ENCODE data around the gene PDHA1. TPM values are rescaled to one million over a fixed set of nuclear protein-coding genes. Genes with fewer than 3 reads are reported as not detected.

PDHA1 gene
- total RNA-seq, 2 donors from 2014 or later, result 30.7 to 53.1 TPM

- no peaks in the 10 kb centered on the region for H3K9me3 ChIP-seq
- no peak overlapping the region for H3K4me3 ChIP-seq
- 90% methylated on average over 7 of the region's 9 CpGs for WGBS
- no peaks in the 10 kb centered on the region for H3K36me3 ChIP-seq
- TF ChIP-seq POLR2A (IDR thresholded peaks at IDR 0.05) (no peak), CTCF (IDR thresholded peaks at IDR 0.05) (no peak), POLR2AphosphoS5 (IDR thresholded peaks at IDR 0.05) (no peak)
- no peaks in the 10 kb centered on the region for H3K27me3 ChIP-seq (replicated peaks; ENCODE audit: insufficient read depth)
- no peaks in the 10 kb centered on the region for H3K4me1 ChIP-seq (replicated peaks)
- DNase-seq (ENCODE audit: low spot score), result no peak
- intact Hi-C loops (cut with DNase I), result no loop called here
- no peak overlapping the region for H3K27ac ChIP-seq
These were observed 37.6 kb downstream of the PDHA1 start for GRCh38 chrX:19381326-19381725.

DNA sequence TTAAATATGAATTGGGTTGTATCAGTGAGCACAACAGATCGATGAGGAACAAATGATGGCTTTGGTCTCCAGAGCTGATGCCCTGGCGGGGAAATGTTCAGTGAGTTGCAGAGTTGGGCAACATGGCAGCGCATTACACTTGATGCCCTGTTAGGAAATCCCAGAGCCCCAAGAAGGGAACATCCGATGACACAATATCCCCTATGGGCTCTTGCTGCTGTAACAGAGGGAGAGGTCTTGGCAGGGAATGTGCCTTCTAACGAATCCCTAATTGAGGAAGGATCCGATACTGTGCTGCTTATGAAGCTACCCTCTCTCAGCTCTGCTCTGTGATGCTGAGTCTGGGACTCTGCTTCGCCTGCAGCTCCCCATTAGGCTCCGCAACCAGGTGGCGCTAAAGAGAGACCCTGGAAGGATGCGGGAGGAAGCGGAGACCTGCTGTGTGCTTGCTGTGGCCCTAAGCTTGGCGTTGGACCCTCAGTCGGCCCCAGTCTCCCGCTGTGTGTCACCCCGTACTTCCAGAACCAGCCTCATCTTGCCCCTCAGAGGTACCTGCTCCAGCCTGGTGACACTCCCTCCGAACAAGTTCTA is 38.9 kb downstream of the PDHA1 start:
- Histone ChIP-seq H3K27ac (no peak overlapping the region), H3K4me3 (no peak overlapping the region), H3K4me1 (replicated peaks) (no peaks in the 10 kb centered on the region), H3K36me3 (no peaks in the 10 kb centered on the region), H3K9me3 (no peaks in the 10 kb centered on the region), H3K27me3 (replicated peaks; ENCODE audit: insufficient read depth) (no peaks in the 10 kb centered on the region)
- WGBS, result 41% methylated on average over 12 of the region's 16 CpGs
- intact Hi-C loops (cut with DNase I), result no loop called here
- DNase-seq (ENCODE audit: low spot score), result peak; percentile 7
- TF ChIP-seq CTCF (IDR thresholded peaks at IDR 0.05) (peak in 1 of 4 experiments; percentile 24), POLR2AphosphoS5 (IDR thresholded peaks at IDR 0.05) (no peak)

GRCh38 chrX:19386679-19387078 is 43.0 kb downstream of the PDHA1 start:
- no peak for DNase-seq (ENCODE audit: low spot score)
- Histone ChIP-seq H3K9me3 (no peaks in the 10 kb centered on the region), H3K27me3 (replicated peaks; ENCODE audit: insufficient read depth) (no peaks in the 10 kb centered on the region), H3K36me3 (no peaks in the 10 kb centered on the region), H3K4me1 (replicated peaks) (no peaks in the 10 kb centered on the region), H3K27ac (no peak overlapping the region), H3K4me3 (no peak overlapping the region)
- WGBS, result 79% methylated on average over 4 of the region's 4 CpGs
- TF ChIP-seq POLR2A (IDR thresholded peaks at IDR 0.05), result no peak
- no peak for TF ChIP-seq POLR2AphosphoS5 (IDR thresholded peaks at IDR 0.05)
- no peak for TF ChIP-seq CTCF (IDR thresholded peaks at IDR 0.05)
- intact Hi-C loops (cut with DNase I), result no loop called here

DNA sequence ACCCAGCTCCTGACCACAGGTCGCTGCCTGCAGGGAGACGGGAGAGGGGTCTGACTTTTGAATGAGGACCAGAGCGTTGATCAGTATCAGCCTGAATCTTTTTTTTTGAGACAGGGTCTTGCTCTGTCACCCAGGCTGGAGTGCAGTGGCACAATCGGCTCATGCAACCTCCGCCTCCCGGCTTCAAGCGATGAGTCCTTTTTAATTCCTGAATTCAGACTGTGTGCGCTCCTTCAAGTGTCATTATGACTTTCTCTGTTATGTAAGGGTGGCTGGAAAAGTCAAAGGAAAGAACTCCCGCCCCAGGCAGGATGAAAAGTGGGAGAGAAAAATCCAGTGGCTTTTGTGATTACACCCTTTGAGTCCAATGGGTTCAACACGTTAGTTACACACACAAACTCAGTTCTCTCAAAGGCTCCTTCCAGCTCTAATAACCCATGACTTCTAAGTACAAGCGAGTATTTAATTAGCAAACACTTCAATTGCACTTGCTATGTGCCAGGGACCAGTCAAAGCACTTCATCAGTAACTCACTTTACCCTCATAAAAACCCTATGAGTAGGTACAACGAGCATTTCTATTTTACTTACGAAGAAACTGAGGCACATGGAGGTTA is 44.4 kb downstream of the PDHA1 start:
- Histone ChIP-seq H3K27me3 (replicated peaks; ENCODE audit: insufficient read depth) (no peaks in the 10 kb centered on the region), H3K4me3 (no peak overlapping the region), H3K9me3 (no peaks in the 10 kb centered on the region), H3K4me1 (replicated peaks) (no peaks in the 10 kb centered on the region), H3K36me3 (no peaks in the 10 kb centered on the region), H3K27ac (no peak overlapping the region)
- 72% methylated on average over 13 of the region's 13 CpGs for WGBS
- TF ChIP-seq POLR2A (IDR thresholded peaks at IDR 0.05) (no peak), POLR2AphosphoS5 (IDR thresholded peaks at IDR 0.05) (no peak), CTCF (IDR thresholded peaks at IDR 0.05) (no peak)
- no peak for DNase-seq (ENCODE audit: low spot score)
- intact Hi-C loops (cut with DNase I), result no loop called here

DNA sequence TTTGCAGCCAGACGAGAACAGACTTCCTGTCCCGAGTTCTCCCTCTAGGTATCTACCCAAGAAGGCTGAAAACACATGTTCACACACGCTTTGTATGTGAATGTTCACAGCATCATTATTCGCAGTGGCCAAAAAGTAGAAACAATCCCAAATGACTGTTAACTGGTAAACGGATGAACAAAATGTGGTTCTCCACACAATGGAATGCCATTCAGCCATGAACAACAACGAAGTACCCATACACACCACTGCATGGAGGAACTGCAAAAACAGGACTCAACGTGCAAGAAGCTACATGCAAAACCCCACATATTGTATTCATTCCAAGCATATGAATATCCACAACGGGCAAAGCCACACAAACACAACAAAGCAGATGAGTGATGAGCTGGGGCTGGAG is 45.0 kb downstream of the PDHA1 start:
- no peaks in the 10 kb centered on the region for H3K27me3 ChIP-seq (replicated peaks; ENCODE audit: insufficient read depth)
- H3K36me3 ChIP-seq, result no peaks in the 10 kb centered on the region
- intact Hi-C loops (cut with DNase I), result no loop called here
- no peak for TF ChIP-seq CTCF (IDR thresholded peaks at IDR 0.05)
- no peak for TF ChIP-seq POLR2A (IDR thresholded peaks at IDR 0.05)
- TF ChIP-seq POLR2AphosphoS5 (IDR thresholded peaks at IDR 0.05), result no peak
- no peak overlapping the region for H3K4me3 ChIP-seq
- H3K27ac ChIP-seq, result no peak overlapping the region
- H3K9me3 ChIP-seq, result no peaks in the 10 kb centered on the region
- H3K4me1 ChIP-seq (replicated peaks), result no peaks in the 10 kb centered on the region
- 77% methylated on average over 8 of the region's 8 CpGs for WGBS
- DNase-seq (ENCODE audit: low spot score), result no peak
